Bronchial epithelial cell (primary cell): ENCODE results near the gene MRPS35. TPM values are rescaled to one million over a fixed set of nuclear protein-coding genes. Genes with fewer than 3 reads are reported as not detected.

Experiments
- DNase-seq: peaks from one replicate; pipeline ENCODE4 v3.0.0-alpha.2; 2010; ENCODE audit warnings: low read depth
- FAIRE-seq: peaks from 2 replicates; lab custom pipeline; 2011; peaks lifted over from hg19 to GRCh38; lab: Jason Lieb, UNC
- H3K27me3 ChIP-seq: 2 replicates; pipeline ENCODE4 v1.5.1; 2011; ENCODE audit warnings: low read length; ENCODE audit not compliant: control insufficient read depth, insufficient read depth
- H3K36me3 ChIP-seq: 2 replicates; pipeline ENCODE4 v1.5.1; 2011; ENCODE audit warnings: low read length; ENCODE audit not compliant: control insufficient read depth, insufficient read depth
- H3K4me3 ChIP-seq: 2 replicates; pipeline ENCODE4 v1.5.1; 2011; ENCODE audit warnings: mild to moderate bottlenecking, low read depth, low read length, control low read depth
- CTCF ChIP-seq: IDR thresholded peaks from 2 replicates; pipeline ENCODE4 v1.5.1; 2011; ENCODE audit warnings: mild to moderate bottlenecking, moderate library complexity, low read length, control low read depth, inconsistent platforms; ENCODE audit not compliant: insufficient read depth, severe bottlenecking
- total RNA-seq: library from RNA; depleted of rRNA; stranded (reverse); fragments of >200 nt; gene quantifications from 2 replicates; pipeline ENCODE4 v1.2.1, GENCODE V29; 2014

Gene MRPS35
- total RNA-seq, 1 donor from 2014 or later = 69.8 TPM

- DNase-seq = no peak
- TF ChIP-seq CTCF = no peak
- Histone ChIP-seq H3K36me3 (peaks cover 1% of the 10 kb centered on the region), H3K4me3 (no peak overlapping the region), H3K27me3 (no peaks in the 10 kb centered on the region)
- FAIRE-seq = no peak
These were observed 67.6 kb downstream of the MRPS35 start for GRCh38 chr12:27778206-27778605.

- FAIRE-seq = no peak
- no peaks in the 10 kb centered on the region for H3K27me3 ChIP-seq
- no peak for DNase-seq
- peaks cover 1% of the 10 kb centered on the region for H3K36me3 ChIP-seq
- no peak for TF ChIP-seq CTCF
- H3K4me3 ChIP-seq = peak overlapping the region; percentile 57
These were observed 68.8 kb downstream of the MRPS35 start for GRCh38 chr12:27779416-27779919.

GRCh38 chr12:27779920-27780611, 69.4 kb downstream of the MRPS35 start, which contains the start of the genes KLHL42 and MANSC4:
TSS of gene KLHL42 (plus strand) at chr12:27780233. CDS start at chr12:27780331, 98 bp downstream.
TSS of gene MANSC4 (minus strand) at chr12:27780236. CDS start at chr12:27771276, 8,960 bp downstream.
- TF ChIP-seq CTCF = peak; percentile 15
- no peaks in the 10 kb centered on the region for H3K27me3 ChIP-seq
- H3K36me3 ChIP-seq = peaks cover 1% of the 10 kb centered on the region
- peak within 1 kb of the TSS; percentile 57 for H3K4me3 ChIP-seq
- FAIRE-seq = no peak
- peak; percentile 49 for DNase-seq

- DNase-seq (peak; percentile 57), FAIRE-seq (no peak)
- TF ChIP-seq CTCF = no peak
- Histone ChIP-seq H3K36me3 (peaks cover 1% of the 10 kb centered on the region), H3K4me3 (peak overlapping the region; percentile 57), H3K27me3 (no peaks in the 10 kb centered on the region)
These were observed 70.2 kb downstream of the MRPS35 start for GRCh38 chr12:27780612-27781408.

- FAIRE-seq (no peak), DNase-seq (no peak)
- TF ChIP-seq CTCF = no peak
- H3K4me3 ChIP-seq = no peak overlapping the region
- no peaks in the 10 kb centered on the region for H3K27me3 ChIP-seq
- H3K36me3 ChIP-seq = peaks cover 1% of the 10 kb centered on the region
These were observed 71.0 kb downstream of the MRPS35 start for GRCh38 chr12:27781680-27782079.
